MM.1S (cell line): ENCODE results near the gene PRRG1.

Experiments used
- CTCF ChIP-seq: fragments of 300-600 bp; sonication (generic); IDR thresholded peaks from 2 replicates; pipeline ENCODE4 v1.5.1; 2016; ENCODE audit warnings: antibody characterized with exemption, low read length, mixed read lengths
- EZH2phosphoT487 ChIP-seq: fragments of 300-600 bp; sonication (generic); IDR thresholded peaks from 2 replicates; pipeline ENCODE4 v1.6.1; 2018; ENCODE audit warnings: antibody characterized with exemption, low read length

DNA sequence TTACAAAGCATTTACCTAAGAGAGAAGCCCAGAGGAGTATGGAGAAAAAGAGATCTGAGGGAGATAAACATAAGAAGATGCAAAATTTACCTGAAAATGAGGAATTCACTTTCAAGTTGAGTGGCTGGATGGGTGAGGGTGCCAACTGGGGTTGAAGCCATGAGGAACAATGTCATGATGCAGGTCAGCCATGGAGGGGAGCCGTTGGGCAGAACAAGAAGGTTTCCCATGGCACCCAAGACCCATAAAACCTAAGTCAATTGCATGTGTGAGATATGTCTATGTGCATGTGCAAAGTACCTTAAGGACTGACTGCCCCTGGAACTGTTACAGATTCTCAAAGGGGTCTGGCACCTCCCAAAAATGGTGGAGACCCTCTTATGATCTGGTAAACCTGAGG is 46.6 kb upstream of the PRRG1 start:
- TF ChIP-seq CTCF (no peak), EZH2phosphoT487 (no peak)
